OCI-LY1 (cell line): ENCODE data around the gene PLEKHA8.

ENCODE experiments used
- H2AFZ ChIP-seq: fragments of 200-600 bp; sonication (generic), shearing (Covaris generic); 2 replicates; pipeline ENCODE4 v1.6.0; 2014; ENCODE audit warnings: antibody characterized with exemption, mild to moderate bottlenecking, low read length
- H3F3A ChIP-seq: fragments of 200-600 bp; sonication (generic), shearing (Covaris generic); 2 replicates; pipeline ENCODE4 v1.6.0; 2014; ENCODE audit warnings: mild to moderate bottlenecking, antibody characterized with exemption, low read length, moderate library complexity; ENCODE audit not compliant: insufficient read depth
- H3K27ac ChIP-seq: fragments of 200-600 bp; sonication (generic); 2 replicates; pipeline ENCODE4 v1.5.1; 2014; ENCODE audit warnings: low read length, mixed run types, mild to moderate bottlenecking, low read depth; ENCODE audit not compliant: poor library complexity, severe bottlenecking
- H3K27me3 ChIP-seq: fragments of 200-600 bp; sonication (generic); 2 replicates; pipeline ENCODE4 v1.6.0; 2014; ENCODE audit warnings: antibody characterized with exemption, mild to moderate bottlenecking, low read length, moderate library complexity; ENCODE audit not compliant: insufficient read depth
- H3K36me3 ChIP-seq: fragments of 200-600 bp; sonication (generic); 2 replicates; pipeline ENCODE4 v1.6.1; 2014; ENCODE audit warnings: mild to moderate bottlenecking, antibody characterized with exemption, low read length, moderate library complexity, mixed read lengths; ENCODE audit not compliant: insufficient read depth
- H3K4me1 ChIP-seq: fragments of 200-600 bp; sonication (generic); 2 replicates; pipeline ENCODE4 v1.5.1; 2014; ENCODE audit warnings: mild to moderate bottlenecking, low read length, moderate library complexity; ENCODE audit not compliant: insufficient read depth, severe bottlenecking
- H3K4me2 ChIP-seq: fragments of 200-600 bp; sonication (generic), shearing (Covaris generic); 2 replicates; pipeline ENCODE4 v1.6.1; 2014; ENCODE audit warnings: low read length
- H3K4me3 ChIP-seq: fragments of 200-600 bp; sonication (generic); 2 replicates; pipeline ENCODE4 v1.5.1; 2014; ENCODE audit warnings: low read length, low read depth, mild to moderate bottlenecking, mixed read lengths; ENCODE audit not compliant: poor library complexity, severe bottlenecking
- H3K79me2 ChIP-seq: fragments of 200-600 bp; shearing (Covaris generic); 2 replicates; pipeline ENCODE4 v1.6.1; 2016; ENCODE audit warnings: mixed run types, low read length, mixed read lengths; ENCODE audit not compliant: insufficient read depth
- H3K9ac ChIP-seq: fragments of 200-600 bp; sonication (generic), shearing (Covaris generic); 2 replicates; pipeline ENCODE4 v1.6.1; 2014; ENCODE audit warnings: mild to moderate bottlenecking, low read length, mixed read lengths
- H3K9me2 ChIP-seq: fragments of 200-600 bp; sonication (generic), shearing (Covaris generic); 2 replicates; pipeline ENCODE4 v1.6.1; 2014; ENCODE audit warnings: low read depth, mild to moderate bottlenecking, low read length, mixed read lengths
- H3K9me3 ChIP-seq: fragments of 200-600 bp; shearing (Covaris generic); 2 replicates; pipeline ENCODE4 v1.6.1; 2014; ENCODE audit warnings: low read length, mixed read lengths
- H4K20me1 ChIP-seq: fragments of 200-600 bp; sonication (generic), shearing (Covaris generic); 2 replicates; pipeline ENCODE4 v1.6.0; 2016; ENCODE audit warnings: mild to moderate bottlenecking, low read length; ENCODE audit not compliant: insufficient read depth
- EZH2 ChIP-seq: fragments of 200-600 bp; sonication (generic), shearing (Covaris generic); IDR thresholded peaks from 2 replicates; pipeline ENCODE4 v1.8.0; 2017; ENCODE audit warnings: borderline replicate concordance, mixed run types, mild to moderate bottlenecking, antibody characterized with exemption, low read length, moderate library complexity, mixed read lengths
- TF ChIP-seq, protein P1 (sequence below): fragments of 200-600 bp; sonication (generic), shearing (Covaris generic); IDR thresholded peaks from 2 replicates; pipeline ENCODE4 v1.5.1; 2017; ENCODE audit warnings: mild to moderate bottlenecking, antibody characterized with exemption, low read length, moderate library complexity, mixed read lengths

PLEKHA8 gene

DNA sequence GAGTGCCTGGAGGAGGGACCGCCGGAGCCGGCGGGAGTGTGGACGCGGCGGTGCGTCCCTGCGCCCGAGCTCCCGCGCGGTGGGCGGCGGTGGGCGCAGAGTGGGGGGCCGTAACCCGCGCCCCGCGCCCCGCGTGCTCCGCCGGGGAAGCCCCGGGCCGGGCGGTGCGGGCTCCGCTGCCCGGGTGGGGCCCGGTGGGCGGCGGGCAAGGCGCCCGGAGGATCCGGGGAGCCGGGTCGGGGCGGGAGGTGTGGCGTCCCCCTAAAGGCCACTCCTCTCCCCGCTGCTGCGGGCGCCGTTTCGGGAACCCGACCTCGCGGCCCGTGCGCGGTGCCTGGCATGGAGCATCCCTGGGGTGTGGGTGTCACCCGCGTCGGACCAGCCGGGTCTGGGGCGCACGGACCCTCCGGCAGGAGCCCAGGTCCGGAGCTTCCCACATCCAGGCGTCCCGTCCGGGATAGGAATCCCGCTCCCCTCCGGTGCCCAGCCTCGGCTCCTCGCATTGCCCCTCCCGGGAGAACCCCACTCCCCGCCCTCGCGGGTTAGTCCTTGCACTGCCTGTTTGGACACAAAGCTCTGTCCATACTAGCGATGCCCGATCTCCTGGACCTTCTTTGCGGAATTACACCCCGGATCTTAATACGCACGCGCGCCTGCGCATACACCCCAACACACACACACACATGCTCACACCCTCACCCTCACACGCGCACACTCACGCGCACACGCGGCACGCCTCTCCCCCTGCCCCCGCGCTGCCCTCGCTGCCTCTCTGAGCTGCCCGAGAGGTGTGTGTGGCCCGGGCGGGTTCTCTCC, 107.3 kb downstream of the PLEKHA8 start:
- H3K79me2 ChIP-seq: no peaks in the 10 kb centered on the region
- H3K27me3 ChIP-seq: 0 out of 2 replicates have a peak, but pooled peaks cover 4% of the 10 kb centered on the region
- H3K9me3 ChIP-seq: no peaks in the 10 kb centered on the region
- H3K4me3 ChIP-seq: peak overlapping the region; percentile 65
- no peaks in the 10 kb centered on the region for H3K36me3 ChIP-seq
- H3K4me2 ChIP-seq: peak overlapping the region; percentile 79
- H3F3A ChIP-seq: no peaks in the 10 kb centered on the region
- no peaks in the 10 kb centered on the region for H4K20me1 ChIP-seq
- H3K4me1 ChIP-seq: peaks cover 16% of the 10 kb centered on the region
- no peaks in the 10 kb centered on the region for H3K9me2 ChIP-seq
- TF ChIP-seq, protein P1, sequence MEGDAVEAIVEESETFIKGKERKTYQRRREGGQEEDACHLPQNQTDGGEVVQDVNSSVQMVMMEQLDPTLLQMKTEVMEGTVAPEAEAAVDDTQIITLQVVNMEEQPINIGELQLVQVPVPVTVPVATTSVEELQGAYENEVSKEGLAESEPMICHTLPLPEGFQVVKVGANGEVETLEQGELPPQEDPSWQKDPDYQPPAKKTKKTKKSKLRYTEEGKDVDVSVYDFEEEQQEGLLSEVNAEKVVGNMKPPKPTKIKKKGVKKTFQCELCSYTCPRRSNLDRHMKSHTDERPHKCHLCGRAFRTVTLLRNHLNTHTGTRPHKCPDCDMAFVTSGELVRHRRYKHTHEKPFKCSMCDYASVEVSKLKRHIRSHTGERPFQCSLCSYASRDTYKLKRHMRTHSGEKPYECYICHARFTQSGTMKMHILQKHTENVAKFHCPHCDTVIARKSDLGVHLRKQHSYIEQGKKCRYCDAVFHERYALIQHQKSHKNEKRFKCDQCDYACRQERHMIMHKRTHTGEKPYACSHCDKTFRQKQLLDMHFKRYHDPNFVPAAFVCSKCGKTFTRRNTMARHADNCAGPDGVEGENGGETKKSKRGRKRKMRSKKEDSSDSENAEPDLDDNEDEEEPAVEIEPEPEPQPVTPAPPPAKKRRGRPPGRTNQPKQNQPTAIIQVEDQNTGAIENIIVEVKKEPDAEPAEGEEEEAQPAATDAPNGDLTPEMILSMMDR: no peak
- TF ChIP-seq EZH2: no peak
- H3K27ac ChIP-seq: no peak overlapping the region
- peak overlapping the region; percentile 69 for H3K9ac ChIP-seq
- no peak overlapping the region for H2AFZ ChIP-seq

DNA sequence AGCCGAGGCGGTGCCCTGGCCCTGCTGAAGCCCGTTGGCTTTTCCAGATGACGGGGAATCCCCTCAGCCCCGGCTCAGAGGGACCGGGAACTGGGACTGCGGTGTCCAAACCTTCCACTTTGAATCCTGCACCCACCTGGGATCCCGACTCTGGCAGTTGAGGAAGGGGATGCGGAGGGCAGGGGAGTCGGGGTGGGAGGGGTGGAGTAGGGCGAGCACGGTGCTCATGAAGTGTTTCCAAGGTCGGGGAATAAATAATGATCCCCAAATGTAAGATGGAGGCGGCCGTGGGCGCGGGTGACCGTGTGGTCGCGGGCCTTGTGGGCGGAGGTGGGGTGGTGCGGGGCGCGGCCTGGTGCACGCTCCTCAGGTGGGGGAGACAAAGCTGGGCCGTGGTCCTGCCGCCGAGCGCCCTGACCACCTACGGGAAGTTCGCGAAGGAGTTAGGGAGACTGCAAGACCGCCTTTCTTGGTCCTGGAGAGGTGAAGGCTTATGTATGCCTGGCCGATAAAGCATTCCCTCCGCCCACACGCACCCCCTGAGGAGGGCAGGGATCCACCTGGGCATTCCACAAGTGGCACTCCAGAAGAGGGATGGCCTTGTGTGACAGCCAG, 108.0 kb downstream of the PLEKHA8 start:
- H3K9me2 ChIP-seq: no peaks in the 10 kb centered on the region
- H3K4me2 ChIP-seq: peak overlapping the region; percentile 79
- H3K79me2 ChIP-seq: no peaks in the 10 kb centered on the region
- no peaks in the 10 kb centered on the region for H3K9me3 ChIP-seq
- H3K4me3 ChIP-seq: peak overlapping the region; percentile 65
- H2AFZ ChIP-seq: no peak overlapping the region
- peaks cover 16% of the 10 kb centered on the region for H3K4me1 ChIP-seq
- 0 out of 2 replicates have a peak, but pooled peaks cover 4% of the 10 kb centered on the region for H3K27me3 ChIP-seq
- H4K20me1 ChIP-seq: no peaks in the 10 kb centered on the region
- H3F3A ChIP-seq: no peaks in the 10 kb centered on the region
- H3K9ac ChIP-seq: peak overlapping the region; percentile 69; the same call in 1 of the 2 replicates
- no peak for TF ChIP-seq EZH2
- TF ChIP-seq, protein P1: no peak
- H3K36me3 ChIP-seq: no peaks in the 10 kb centered on the region
- H3K27ac ChIP-seq: no peak overlapping the region

DNA sequence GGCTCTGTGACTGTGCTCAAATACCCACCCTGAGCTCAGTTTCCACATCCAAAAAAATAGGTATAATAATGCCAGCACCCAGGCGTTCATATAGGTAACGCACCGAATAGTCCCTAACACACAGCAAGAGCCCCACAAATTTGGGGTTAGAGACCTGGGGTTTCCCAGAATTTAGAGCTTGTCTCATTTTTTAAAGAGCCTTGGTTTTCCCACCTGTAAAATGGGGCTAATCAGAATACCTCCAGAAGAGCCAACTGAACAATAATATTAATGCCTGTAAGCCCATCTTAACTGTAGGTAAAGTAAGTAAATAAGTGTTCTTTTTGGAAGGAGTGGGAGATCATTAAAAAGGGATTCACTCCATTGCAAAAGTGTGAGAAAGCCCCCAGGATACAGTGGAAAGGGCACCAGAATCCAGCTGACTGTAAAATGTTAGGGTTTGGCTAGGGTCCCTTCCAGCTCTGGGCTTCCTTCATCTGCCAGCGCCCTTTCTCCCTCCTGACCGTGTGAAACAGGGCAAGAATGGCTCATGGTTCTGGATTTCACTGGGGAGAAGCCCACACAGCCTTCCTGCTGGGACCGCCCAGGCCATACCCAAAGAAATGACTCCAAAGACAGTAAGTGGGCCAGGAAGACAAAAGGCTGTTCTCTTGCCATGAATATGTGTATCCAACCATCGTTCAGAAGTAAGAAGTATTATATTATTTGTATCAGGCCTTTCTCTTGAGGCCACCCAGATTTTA, 108.7 kb downstream of the PLEKHA8 start:
- Histone ChIP-seq H3K9ac (no peak overlapping the region), H3K79me2 (no peaks in the 10 kb centered on the region), H3K4me2 (no peak overlapping the region)

More for the DNA sequence above, 108.7 kb downstream of the PLEKHA8 start:
- 0 out of 2 replicates have a peak, but pooled peaks cover under 1% of the 10 kb centered on the region for H3K27me3 ChIP-seq
- no peaks in the 10 kb centered on the region for H4K20me1 ChIP-seq
- H3K27ac ChIP-seq: no peak overlapping the region
- H3K4me3 ChIP-seq: no peak overlapping the region
- H3K4me1 ChIP-seq: peaks cover 16% of the 10 kb centered on the region
- H3K9me2 ChIP-seq: no peaks in the 10 kb centered on the region
- no peaks in the 10 kb centered on the region for H3K36me3 ChIP-seq
- H3K9me3 ChIP-seq: no peaks in the 10 kb centered on the region
- H3F3A ChIP-seq: no peaks in the 10 kb centered on the region
- no peak overlapping the region for H2AFZ ChIP-seq
- TF ChIP-seq, protein P1: no peak
- TF ChIP-seq EZH2: no peak
